ENCODE measurements around the gene MED12L.
A peak's percentile ranks its signal among the peaks of the same experiment; 100 is the strongest.

GRCh38 chr3:151346292-151346691, 260.8 kb downstream of the MED12L start:
- TF ChIP-seq, protein P1, sequence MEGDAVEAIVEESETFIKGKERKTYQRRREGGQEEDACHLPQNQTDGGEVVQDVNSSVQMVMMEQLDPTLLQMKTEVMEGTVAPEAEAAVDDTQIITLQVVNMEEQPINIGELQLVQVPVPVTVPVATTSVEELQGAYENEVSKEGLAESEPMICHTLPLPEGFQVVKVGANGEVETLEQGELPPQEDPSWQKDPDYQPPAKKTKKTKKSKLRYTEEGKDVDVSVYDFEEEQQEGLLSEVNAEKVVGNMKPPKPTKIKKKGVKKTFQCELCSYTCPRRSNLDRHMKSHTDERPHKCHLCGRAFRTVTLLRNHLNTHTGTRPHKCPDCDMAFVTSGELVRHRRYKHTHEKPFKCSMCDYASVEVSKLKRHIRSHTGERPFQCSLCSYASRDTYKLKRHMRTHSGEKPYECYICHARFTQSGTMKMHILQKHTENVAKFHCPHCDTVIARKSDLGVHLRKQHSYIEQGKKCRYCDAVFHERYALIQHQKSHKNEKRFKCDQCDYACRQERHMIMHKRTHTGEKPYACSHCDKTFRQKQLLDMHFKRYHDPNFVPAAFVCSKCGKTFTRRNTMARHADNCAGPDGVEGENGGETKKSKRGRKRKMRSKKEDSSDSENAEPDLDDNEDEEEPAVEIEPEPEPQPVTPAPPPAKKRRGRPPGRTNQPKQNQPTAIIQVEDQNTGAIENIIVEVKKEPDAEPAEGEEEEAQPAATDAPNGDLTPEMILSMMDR (IDR thresholded peaks at IDR 0.05; ENCODE audit: insufficient read depth, low read length) = no peak
- TF ChIP-seq POLR2AphosphoS5 (IDR thresholded peaks at IDR 0.05; ENCODE audit: low read depth) = peak; percentile 68; the same call in 1 of the 2 replicates
- no peak for TF ChIP-seq REST (IDR thresholded peaks at IDR 0.05; ENCODE audit: insufficient replicate concordance, low read depth)
